HCT116 (cell line): ENCODE results near the gene GNRH2. TPM values are rescaled to one million over a fixed set of nuclear protein-coding genes. Genes with fewer than 3 reads are reported as not detected.

Experiments
- ATAC-seq: fragments of 200-7000 bp; cut with Tn5 transposase; 2 replicates; pipeline ENCODE4 v1.9.1; 2020; ENCODE audit warnings: mild to moderate bottlenecking, moderate library complexity
- BruUV-seq: library from RNA; stranded (reverse); fragments of 400-500 nt; replicated peaks from 2 replicates; lab custom pipeline; 2021; lab: Mats Ljungman, UMichigan
- CTCF ChIA-PET: fragments of 300-600 bp; sonication (Branson Sonifier 250); formaldehyde crosslinking; loops from one replicate; lab custom pipeline; 2021; ENCODE audit warnings: antibody characterized with exemption; lab: Charles Lee
- POLR2A ChIA-PET: fragments of 300-600, 350-600 bp; sonication (Branson Sonifier 250); formaldehyde crosslinking; loops from one replicate; lab custom pipeline; 2021; ENCODE audit warnings: antibody characterized with exemption; lab: Charles Lee
- RAD21 ChIA-PET, 2 experiments: fragments of 300-600 bp; sonication (Branson Sonifier 250); formaldehyde crosslinking; loops; one replicate each; lab custom pipeline; 2023; ENCODE audit warnings: low total read pairs in 2 of 2; ENCODE audit not compliant: uncharacterized antibody in 2 of 2, unreplicated experiment in 2 of 2, low non-redundant PET in 1 of 2; lab: Charles Lee
- DNase-seq: peaks from one replicate; pipeline ENCODE4 v3.0.0-alpha.2; 2010; ENCODE audit warnings: low read depth, low spot score
- H2AFZ ChIP-seq: fragments of 200-600 bp; shearing (Covaris generic), sonication (generic); 2 replicates; pipeline ENCODE4 v1.6.1; 2017; ENCODE audit warnings: low read depth, mixed run types, mixed read lengths, antibody characterized with exemption, low read length; ENCODE audit not compliant: poor library complexity, severe bottlenecking
- H3K27ac ChIP-seq: 2 replicates; pipeline ENCODE4 v1.5.1; 2012; ENCODE audit warnings: low read depth, low read length
- H3K27me3 ChIP-seq: fragments of 200-600 bp; sonication (generic); 2 replicates; pipeline ENCODE4 v1.6.1; 2016; ENCODE audit warnings: mixed run types, low read length, mixed read lengths; ENCODE audit not compliant: insufficient read depth
- H3K36me3 ChIP-seq, 2 experiments: fragments of 200-500 bp in 1 of 2; fragments of 200-600 bp in 1 of 2; sonication (Bioruptor generic) in 1 of 2; sonication (generic) in 1 of 2; 2 replicates each; pipeline versions ENCODE4 v1.5.1 to v1.6.1; 2014 to 2016; ENCODE audit warnings: low read length in 2 of 2, inconsistent platforms in 1 of 2, mixed read lengths in 1 of 2, mixed run types in 1 of 2; ENCODE audit not compliant: insufficient read depth in 2 of 2, control insufficient read depth in 1 of 2
- H3K4me1 ChIP-seq, 2 experiments: fragments of 200-600 bp in 1 of 2; sonication (generic) in 1 of 2; 2 replicates each; pipeline versions ENCODE4 v1.5.1 to v1.6.1; 2012 to 2017; ENCODE audit warnings: low read length in 2 of 2, inconsistent platforms in 1 of 2, mild to moderate bottlenecking in 1 of 2, mixed read lengths in 1 of 2, mixed run types in 1 of 2, moderate library complexity in 1 of 2; ENCODE audit not compliant: insufficient read depth in 2 of 2, control insufficient read depth in 1 of 2
- H3K4me2 ChIP-seq: fragments of 200-600 bp; sonication (generic); 2 replicates; pipeline ENCODE4 v1.6.1; 2017; ENCODE audit warnings: mixed run types, low read length, mixed read lengths
- H3K4me3 ChIP-seq, 2 experiments: fragments of 200-600 bp in 1 of 2; sonication (generic) in 1 of 2; replicated peaks in 1 of 2; 2 replicates each; pipeline ENCODE4 v1.5.1; 2011 to 2016; ENCODE audit warnings: low read length in 2 of 2, control low read depth in 1 of 2, low read depth in 1 of 2, mild to moderate bottlenecking in 1 of 2, mixed read lengths in 1 of 2, mixed run types in 1 of 2
- H3K79me2 ChIP-seq: fragments of 200-600 bp; sonication (generic); 2 replicates; pipeline ENCODE4 v1.6.1; 2017; ENCODE audit warnings: mild to moderate bottlenecking, mixed run types, low read length, moderate library complexity, mixed read lengths; ENCODE audit not compliant: insufficient read depth
- H3K9ac ChIP-seq: fragments of 200-600 bp; sonication (generic); 2 replicates; pipeline ENCODE4 v1.6.1; 2016; ENCODE audit warnings: low read length, mixed read lengths
- H3K9me2 ChIP-seq: fragments of 200-600 bp; sonication (generic), shearing (Covaris generic); 2 replicates; pipeline ENCODE4 v1.6.1; 2017; ENCODE audit warnings: mixed run types, mild to moderate bottlenecking, moderate library complexity; ENCODE audit not compliant: insufficient read depth
- H3K9me3 ChIP-seq, 2 experiments: fragments of 200-500 bp in 1 of 2; fragments of 200-600 bp in 1 of 2; sonication (Bioruptor generic) in 1 of 2; sonication (generic) in 1 of 2; 2 replicates each; pipeline ENCODE4 v1.6.1; 2014 to 2017; ENCODE audit warnings: low read length in 2 of 2, mixed read lengths in 2 of 2, inconsistent platforms in 1 of 2, low read depth in 1 of 2, mild to moderate bottlenecking in 1 of 2, mixed run types in 1 of 2, moderate library complexity in 1 of 2; ENCODE audit not compliant: control insufficient read depth in 1 of 2, insufficient read depth in 1 of 2
- H4K20me1 ChIP-seq: fragments of 200-600 bp; sonication (generic), shearing (Covaris generic); 2 replicates; pipeline ENCODE4 v1.6.1; 2017; ENCODE audit warnings: mixed run types, mild to moderate bottlenecking, moderate library complexity; ENCODE audit not compliant: insufficient read depth
- ATF3 ChIP-seq: IDR thresholded peaks from 2 replicates; pipeline ENCODE4 v1.6.1; 2012
- CBX3 ChIP-seq: IDR thresholded peaks from 2 replicates; pipeline ENCODE4 v1.6.1; 2012; ENCODE audit warnings: low read depth
- CTCF ChIP-seq, 3 experiments: fragments of 200-600 bp in 1 of 3; sonication (generic) in 1 of 3; IDR thresholded peaks in 2 of 3; conservative IDR thresholded peaks in 1 of 3; 2 replicates each; pipeline ENCODE4 v1.5.1; 2012 to 2017; ENCODE audit warnings: low read depth in 2 of 3, low read length in 2 of 3, antibody characterized with exemption in 1 of 3, borderline replicate concordance in 1 of 3, control low read depth in 1 of 3, mild to moderate bottlenecking in 1 of 3, mixed read lengths in 1 of 3, mixed run types in 1 of 3, moderate library complexity in 1 of 3; ENCODE audit not compliant: insufficient read depth in 1 of 3
- EGR1 ChIP-seq: IDR thresholded peaks from 2 replicates; pipeline ENCODE4 v1.6.1; 2012; ENCODE audit warnings: low read depth
- MAX ChIP-seq: IDR thresholded peaks from 2 replicates; pipeline ENCODE4 v1.6.1; 2012
- POLR2AphosphoS5 ChIP-seq: IDR thresholded peaks from 2 replicates; pipeline ENCODE4 v1.6.1; 2011; ENCODE audit warnings: mild to moderate bottlenecking, low read depth, low read length, moderate library complexity
- SP1 ChIP-seq: IDR thresholded peaks from 2 replicates; pipeline ENCODE4 v1.6.1; 2012; ENCODE audit warnings: low read depth
- SRF ChIP-seq: IDR thresholded peaks from 2 replicates; pipeline ENCODE4 v1.6.1; 2012; ENCODE audit warnings: low read depth
- YY1 ChIP-seq: IDR thresholded peaks from 2 replicates; pipeline ENCODE4 v1.6.1; 2011; ENCODE audit warnings: low read length, low read depth, moderate library complexity, mild to moderate bottlenecking; ENCODE audit not compliant: insufficient replicate concordance; ENCODE audit errors: extremely low read depth
- ZFX ChIP-seq: fragments of 450-650 bp; IDR thresholded peaks from 2 replicates; pipeline ENCODE4 v1.6.1; 2017
- intact Hi-C: fragments of 100-400 bp; cut with micrococcal nuclease; formaldehyde crosslinking; loops from 2 replicates; pipeline ENCODE4 v1.10.0; 2022
- total RNA-seq: library from RNA; stranded (reverse); gene quantifications from one replicate; pipeline ENCODE4 v1.2.1, GENCODE V29; 2021; ENCODE audit not compliant: unreplicated experiment
- TF ChIP-seq, protein P1 (sequence below): IDR thresholded peaks from 2 replicates; pipeline ENCODE4 v1.6.1; 2011; ENCODE audit warnings: mild to moderate bottlenecking, low read length, moderate library complexity; ENCODE audit not compliant: insufficient replicate concordance; ENCODE audit errors: extremely low read depth

Gene GNRH2
- total RNA-seq, 1 experiment from 2014 or later: 0.32 TPM

GRCh38 chr20:3027987-3028386 lies 15.4 kb upstream of the GNRH2 start:
- Histone ChIP-seq H3K4me1 (no peaks in the 10 kb centered on the region), H3K27ac (no peak overlapping the region), H3K4me3 (no peak overlapping the region), H3K9ac (no peak overlapping the region), H3K79me2 (no peaks in the 10 kb centered on the region), H4K20me1 (no peaks in the 10 kb centered on the region), H3K27me3 (no peaks in the 10 kb centered on the region), H2AFZ (no peak overlapping the region), H3K36me3 (peaks cover 10 to 19% of the 10 kb centered on the region in 2 experiments; a peak in 3 of 4 replicates), H3K4me2 (no peak overlapping the region), H3K9me3 (no peaks in the 10 kb centered on the region), H3K9me2 (no peaks in the 10 kb centered on the region)
- POLR2A ChIA-PET: no interaction called here
- intact Hi-C loops: no loop called here
- ATAC-seq (no peak), DNase-seq (no peak)
- BruUV-seq: no TSS peak
- CTCF ChIA-PET: no interaction called here
- RAD21 ChIA-PET: no interaction called here
- no peak for TF ChIP-seq POLR2AphosphoS5
- no peak for TF ChIP-seq CBX3
- TF ChIP-seq MAX: no peak
- no peak for TF ChIP-seq SRF

DNA sequence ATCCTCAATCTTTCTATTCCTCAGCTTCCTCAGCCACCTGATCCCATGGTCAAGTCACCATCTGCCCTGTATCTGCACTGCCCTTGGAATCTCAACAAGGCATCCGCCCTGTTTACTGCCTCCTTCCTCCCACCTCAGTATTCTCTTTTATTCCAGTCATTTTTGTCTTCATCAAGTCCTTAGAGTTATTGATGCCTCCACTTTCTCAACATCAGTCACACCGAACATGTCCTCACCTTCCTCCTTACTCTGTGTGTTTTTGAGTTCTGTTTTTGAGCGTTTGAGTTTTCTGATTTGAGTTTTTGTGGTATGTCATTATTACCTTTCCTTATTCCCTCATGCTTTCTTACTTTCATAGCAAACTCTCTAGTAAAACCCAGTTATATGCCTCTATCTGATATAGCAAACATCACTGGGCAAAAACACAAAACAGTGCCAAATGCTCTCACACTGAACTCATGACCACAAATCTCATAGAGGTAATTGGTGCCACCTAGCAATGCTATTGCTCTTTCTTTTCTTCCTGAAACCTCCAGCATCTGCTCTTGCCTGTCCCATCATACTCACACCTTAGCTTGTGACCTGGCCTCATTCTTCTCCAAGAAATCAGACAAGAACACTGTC lies 11.8 kb upstream of the GNRH2 start:
- H3K36me3 ChIP-seq: peaks cover 7 to 14% of the 10 kb centered on the region in 2 experiments; a peak in 3 of 4 replicates

More for the DNA sequence above, 11.8 kb upstream of the GNRH2 start:
- H2AFZ ChIP-seq: no peak overlapping the region
- no peak for TF ChIP-seq YY1
- TF ChIP-seq ZFX: no peak
- TF ChIP-seq, protein P1, sequence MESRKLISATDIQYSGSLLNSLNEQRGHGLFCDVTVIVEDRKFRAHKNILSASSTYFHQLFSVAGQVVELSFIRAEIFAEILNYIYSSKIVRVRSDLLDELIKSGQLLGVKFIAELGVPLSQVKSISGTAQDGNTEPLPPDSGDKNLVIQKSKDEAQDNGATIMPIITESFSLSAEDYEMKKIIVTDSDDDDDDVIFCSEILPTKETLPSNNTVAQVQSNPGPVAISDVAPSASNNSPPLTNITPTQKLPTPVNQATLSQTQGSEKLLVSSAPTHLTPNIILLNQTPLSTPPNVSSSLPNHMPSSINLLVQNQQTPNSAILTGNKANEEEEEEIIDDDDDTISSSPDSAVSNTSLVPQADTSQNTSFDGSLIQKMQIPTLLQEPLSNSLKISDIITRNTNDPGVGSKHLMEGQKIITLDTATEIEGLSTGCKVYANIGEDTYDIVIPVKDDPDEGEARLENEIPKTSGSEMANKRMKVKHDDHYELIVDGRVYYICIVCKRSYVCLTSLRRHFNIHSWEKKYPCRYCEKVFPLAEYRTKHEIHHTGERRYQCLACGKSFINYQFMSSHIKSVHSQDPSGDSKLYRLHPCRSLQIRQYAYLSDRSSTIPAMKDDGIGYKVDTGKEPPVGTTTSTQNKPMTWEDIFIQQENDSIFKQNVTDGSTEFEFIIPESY: no peak
- no peak for TF ChIP-seq SP1
- no peak for TF ChIP-seq CTCF (IDR thresholded peaks at IDR 0.05 in 2 of 3, conservative IDR thresholded peaks at IDR 0.05 in 1 of 3; ENCODE audit: borderline replicate concordance in 1 of 3, insufficient read depth in 1 of 3, low read depth in 2 of 3, low read length in 2 of 3)
- TF ChIP-seq POLR2AphosphoS5: no peak
- TF ChIP-seq CBX3: no peak
- TF ChIP-seq EGR1: no peak
- TF ChIP-seq ATF3: no peak
- TF ChIP-seq, all 23 proteins: peak for 0
- CTCF ChIA-PET: no interaction called here
- no peaks in the 10 kb centered on the region for H3K4me1 ChIP-seq
- H3K4me3 ChIP-seq: no peak overlapping the region
- RAD21 ChIA-PET: no interaction called here
- H3K9me2 ChIP-seq: no peaks in the 10 kb centered on the region
- H3K27me3 ChIP-seq: no peaks in the 10 kb centered on the region
- H3K4me2 ChIP-seq: no peak overlapping the region
- H3K9me3 ChIP-seq: no peaks in the 10 kb centered on the region
- H3K79me2 ChIP-seq: no peaks in the 10 kb centered on the region
- H3K9ac ChIP-seq: no peak overlapping the region
- ATAC-seq (no peak), DNase-seq (no peak)
- intact Hi-C loops: no loop called here
- no peaks in the 10 kb centered on the region for H4K20me1 ChIP-seq
- no TSS peak for BruUV-seq
- POLR2A ChIA-PET: no interaction called here
- no peak overlapping the region for H3K27ac ChIP-seq
